DND-41 (cell line): ENCODE results near the gene TMEM145.

Experiments
- ATAC-seq: fragments of 200-7000 bp; cut with Tn5 transposase; 3 replicates; pipeline ENCODE4 v1.9.1; 2021; ENCODE audit warnings: low read depth; ENCODE audit not compliant: insufficient read depth
- DNase-seq: peaks from one replicate; pipeline ENCODE4 v3.0.0-alpha.2; 2020
- H2AFZ ChIP-seq: 2 replicates; pipeline ENCODE4 v1.6.0; 2012; ENCODE audit warnings: low read depth, low read length
- H3K27ac ChIP-seq: 2 replicates; pipeline ENCODE4 v1.5.1; 2012; ENCODE audit warnings: low read length, inconsistent platforms
- H3K27me3 ChIP-seq: fragments of 200-600 bp; sonication (generic); 2 replicates; pipeline ENCODE4 v1.6.0; 2012; ENCODE audit warnings: low read length, mild to moderate bottlenecking, inconsistent platforms; ENCODE audit not compliant: insufficient read depth, poor library complexity
- H3K36me3 ChIP-seq: 2 replicates; pipeline ENCODE4 v1.5.1; 2012; ENCODE audit warnings: low read length, inconsistent platforms; ENCODE audit not compliant: insufficient read depth
- H3K4me1 ChIP-seq: 2 replicates; pipeline ENCODE4 v1.5.1; 2012; ENCODE audit warnings: mild to moderate bottlenecking, low read length; ENCODE audit not compliant: insufficient read depth
- H3K4me2 ChIP-seq: 2 replicates; pipeline ENCODE4 v1.6.0; 2012; ENCODE audit warnings: mild to moderate bottlenecking, moderate library complexity, low read length, inconsistent platforms; ENCODE audit not compliant: insufficient read depth
- H3K4me3 ChIP-seq, 2 experiments: fragments of 200-600 bp in 1 of 2; shearing (Covaris generic) in 1 of 2; 2 replicates each; pipeline ENCODE4 v1.5.1; 2012 to 2016; ENCODE audit warnings: inconsistent platforms in 2 of 2, low read length in 2 of 2, mild to moderate bottlenecking in 2 of 2, low read depth in 1 of 2, moderate library complexity in 1 of 2
- H3K79me2 ChIP-seq: 2 replicates; pipeline ENCODE4 v1.6.0; 2012; ENCODE audit warnings: low read length, inconsistent platforms; ENCODE audit not compliant: insufficient read depth
- H3K9ac ChIP-seq: 2 replicates; pipeline ENCODE4 v1.6.0; 2012; ENCODE audit warnings: low read depth, mild to moderate bottlenecking, inconsistent platforms, low read length, moderate library complexity
- H3K9me3 ChIP-seq: 2 replicates; pipeline ENCODE4 v1.5.1; 2012; ENCODE audit warnings: low read length, moderate library complexity, mild to moderate bottlenecking, inconsistent platforms; ENCODE audit not compliant: insufficient read depth, severe bottlenecking
- H4K20me1 ChIP-seq: 2 replicates; pipeline ENCODE4 v1.6.0; 2012; ENCODE audit warnings: low read length; ENCODE audit not compliant: insufficient read depth
- CTCF ChIP-seq: IDR thresholded peaks from 2 replicates; pipeline ENCODE4 v1.5.1; 2012; ENCODE audit warnings: borderline replicate concordance, low read length, moderate library complexity, mild to moderate bottlenecking; ENCODE audit not compliant: poor library complexity, severe bottlenecking; ENCODE audit errors: extremely low read depth
- EZH2 ChIP-seq: IDR thresholded peaks from 3 replicates; pipeline ENCODE4 v1.6.1; 2012; ENCODE audit warnings: borderline replicate concordance, low read depth, mild to moderate bottlenecking, moderate library complexity, low read length, inconsistent platforms; ENCODE audit not compliant: severe bottlenecking

TMEM145 gene

GRCh38 chr19:42284066-42284501 is 29.0 kb upstream of the TMEM145 start:
- Histone ChIP-seq H3K27ac (peak overlapping the region; percentile 89), H3K9me3 (no peaks in the 10 kb centered on the region), H3K79me2 (peaks cover 40% of the 10 kb centered on the region), H2AFZ (peak overlapping the region; percentile 57; the same call in 1 of the 2 replicates), H3K27me3 (no peaks in the 10 kb centered on the region), H3K36me3 (peaks cover 31% of the 10 kb centered on the region), H4K20me1 (peaks cover 34% of the 10 kb centered on the region), H3K4me1 (peaks cover 54% of the 10 kb centered on the region), H3K4me2 (peak overlapping the region; percentile 44), H3K4me3 (peak overlapping the region in 1 of 2 experiments; percentile 93; a peak in 2 of 4 replicates), H3K9ac (peak overlapping the region; percentile 72)
- TF ChIP-seq CTCF (no peak), EZH2 (no peak)
- DNase-seq (peak; percentile 86), ATAC-seq (no peak; the same call in 2 of the 3 replicates)

GRCh38 chr19:42284591-42285341 is 28.3 kb upstream of the TMEM145 start:
- H2AFZ ChIP-seq: peak overlapping the region; percentile 62
- no peak for ATAC-seq
- TF ChIP-seq CTCF (no peak), EZH2 (no peak)
- no peaks in the 10 kb centered on the region for H3K9me3 ChIP-seq
- no peaks in the 10 kb centered on the region for H3K27me3 ChIP-seq
- peak overlapping the region; percentile 77 for H3K27ac ChIP-seq
- H3K4me3 ChIP-seq: peak overlapping the region; percentile 75 to 93; a peak in 3 of 4 replicates
- DNase-seq: peak; percentile 39
- H3K36me3 ChIP-seq: peaks cover 38% of the 10 kb centered on the region
- peak overlapping the region; percentile 85 for H3K9ac ChIP-seq
- H3K79me2 ChIP-seq: peaks cover 34% of the 10 kb centered on the region
- H3K4me2 ChIP-seq: peak overlapping the region; percentile 100
- H3K4me1 ChIP-seq: peaks cover 47% of the 10 kb centered on the region
- H4K20me1 ChIP-seq: peaks cover 40% of the 10 kb centered on the region

GRCh38 chr19:42285541-42285941 is 27.6 kb upstream of the TMEM145 start:
- peak overlapping the region; percentile 77 for H3K27ac ChIP-seq
- no peaks in the 10 kb centered on the region for H3K27me3 ChIP-seq
- H3K79me2 ChIP-seq: peaks cover 34% of the 10 kb centered on the region
- ATAC-seq (no peak), DNase-seq (no peak)
- peak overlapping the region; percentile 85; the same call in 1 of the 2 replicates for H3K9ac ChIP-seq
- H3K4me3 ChIP-seq: peak overlapping the region in 1 of 2 experiments; percentile 93; a peak in 1 of 4 replicates
- peaks cover 43% of the 10 kb centered on the region for H4K20me1 ChIP-seq
- H3K9me3 ChIP-seq: no peaks in the 10 kb centered on the region
- H3K4me2 ChIP-seq: peak overlapping the region; percentile 100
- no peak for TF ChIP-seq CTCF
- TF ChIP-seq EZH2: no peak
- H3K36me3 ChIP-seq: peaks cover 46% of the 10 kb centered on the region
- H3K4me1 ChIP-seq: peaks cover 47% of the 10 kb centered on the region
- H2AFZ ChIP-seq: no peak overlapping the region
